Activated CD4-positive, alpha-beta memory T cell treated with anti-CD3 and anti-CD28 coated beads for 36 hours (primary cell): ENCODE results near the gene RGS18. TPM values are rescaled to one million over a fixed set of nuclear protein-coding genes. Genes with fewer than 3 reads are reported as not detected.
"Not testable (repeated sequence)": the region's sequence is repeated elsewhere in the genome, so short reads cannot be mapped to it uniquely, and the experiment has no call there.

Source experiments
- CTCF ChIA-PET: fragments of 350-600 bp; sonication (Branson Sonifier 250); formaldehyde crosslinking; loops from one replicate; lab custom pipeline; 2021; ENCODE audit warnings: antibody characterized with exemption, inconsistent platforms; lab: Charles Lee
- POLR2A ChIA-PET: fragments of 350-600 bp; sonication (Branson Sonifier 250); formaldehyde crosslinking; loops from one replicate; lab custom pipeline; 2021; ENCODE audit warnings: antibody characterized with exemption; lab: Charles Lee
- DNase-seq: peaks from one replicate; pipeline ENCODE4 v3.0.0-alpha.2; 2020
- H3K27ac Mint-ChIP-seq: one replicate; pipeline ENCODE4 v1.8.0; 2021; ENCODE audit warnings: mixed read lengths
- H3K27me3 Mint-ChIP-seq: one replicate; pipeline ENCODE4 v1.8.0; 2021; ENCODE audit warnings: mixed read lengths
- H3K36me3 Mint-ChIP-seq: one replicate; pipeline ENCODE4 v1.8.0; 2021; ENCODE audit warnings: mixed read lengths
- H3K4me1 Mint-ChIP-seq: one replicate; pipeline ENCODE4 v1.8.0; 2021; ENCODE audit warnings: low read depth, mixed read lengths
- H3K4me3 Mint-ChIP-seq: one replicate; pipeline ENCODE4 v1.8.0; 2021; ENCODE audit warnings: mild to moderate bottlenecking, mixed read lengths
- H3K9me3 Mint-ChIP-seq: one replicate; pipeline ENCODE4 v1.8.0; 2021; ENCODE audit warnings: mixed read lengths
- intact Hi-C: fragments of 100-400 bp; cut with micrococcal nuclease; formaldehyde crosslinking; loops from one replicate; pipeline ENCODE4 v1.15.1; 2023
- total RNA-seq, 2 experiments: library from RNA; stranded (reverse); gene quantifications; one replicate each; pipeline ENCODE4 v1.2.3, GENCODE V29; 2021

RGS18 gene, protein sequence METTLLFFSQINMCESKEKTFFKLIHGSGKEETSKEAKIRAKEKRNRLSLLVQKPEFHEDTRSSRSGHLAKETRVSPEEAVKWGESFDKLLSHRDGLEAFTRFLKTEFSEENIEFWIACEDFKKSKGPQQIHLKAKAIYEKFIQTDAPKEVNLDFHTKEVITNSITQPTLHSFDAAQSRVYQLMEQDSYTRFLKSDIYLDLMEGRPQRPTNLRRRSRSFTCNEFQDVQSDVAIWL
- total RNA-seq: under 1 TPM; 0.19 TPM

DNA sequence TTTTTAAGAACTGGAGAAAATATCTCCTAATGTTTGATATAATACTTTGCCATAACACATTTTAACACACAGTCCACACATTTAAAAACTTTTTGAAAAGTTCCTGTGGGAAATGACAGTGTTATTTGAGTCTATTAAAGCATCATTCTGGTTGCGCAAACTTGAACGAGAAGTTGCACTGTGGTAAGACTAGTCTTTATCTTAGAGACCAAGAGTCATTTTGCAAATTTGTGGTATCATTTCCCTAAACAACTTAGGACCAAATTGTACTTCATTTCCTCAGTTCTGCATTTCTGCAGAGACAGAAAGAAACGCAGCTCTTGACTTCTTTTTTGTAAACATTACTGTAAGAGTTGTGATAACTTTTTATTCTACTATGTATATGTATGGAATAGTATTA lies at the start of gene RGS18:
TSS of gene RGS18 (plus strand) at position 282 of the 400 bp plus-strand sequence. CDS start 176 bp downstream, outside the sequence.
- Mint-ChIP-seq H3K36me3 (no peaks in the 10 kb centered on the region), H3K4me3 (no peak within 1 kb of the TSS), H3K27ac (no peak within 1 kb of the TSS), H3K4me1 (no peaks in the 10 kb centered on the region), H3K9me3 (no peaks in the 10 kb centered on the region), H3K27me3 (no peaks in the 10 kb centered on the region)
- intact Hi-C loops: no loop called here
- ChIA-PET CTCF (no interaction called here), POLR2A (no interaction called here)
- DNase-seq: no peak

DNA sequence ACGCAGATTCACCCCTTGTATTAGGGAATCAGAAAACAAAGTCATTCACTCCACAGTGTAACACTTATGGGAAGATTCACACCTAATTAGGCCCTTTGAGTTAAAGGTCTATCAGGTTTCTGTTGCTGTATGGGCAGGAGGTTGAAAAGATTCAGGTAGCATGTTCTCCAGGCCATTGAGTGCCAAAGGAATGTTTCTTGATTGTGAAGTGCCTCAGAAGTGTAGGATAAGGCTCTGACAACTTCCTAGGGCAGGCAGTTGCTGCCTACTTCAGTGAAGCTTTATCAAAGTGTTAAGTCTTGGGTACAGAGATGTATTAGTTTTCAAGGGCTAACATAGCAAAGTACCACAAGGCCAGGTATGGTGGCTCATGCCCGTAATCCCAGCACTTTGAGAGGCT lies 48.7 kb upstream of the RGS18 start:
- H3K36me3 Mint-ChIP-seq: no peaks in the 10 kb centered on the region
- intact Hi-C loops: no loop called here
- H3K27me3 Mint-ChIP-seq: no peaks in the 10 kb centered on the region
- no peaks in the 10 kb centered on the region for H3K9me3 Mint-ChIP-seq
- ChIA-PET POLR2A (no interaction called here), CTCF (no interaction called here)
- H3K4me3 Mint-ChIP-seq: no peak overlapping the region
- H3K27ac Mint-ChIP-seq: no peak overlapping the region
- no peak for DNase-seq
- H3K4me1 Mint-ChIP-seq: no peaks in the 10 kb centered on the region

DNA sequence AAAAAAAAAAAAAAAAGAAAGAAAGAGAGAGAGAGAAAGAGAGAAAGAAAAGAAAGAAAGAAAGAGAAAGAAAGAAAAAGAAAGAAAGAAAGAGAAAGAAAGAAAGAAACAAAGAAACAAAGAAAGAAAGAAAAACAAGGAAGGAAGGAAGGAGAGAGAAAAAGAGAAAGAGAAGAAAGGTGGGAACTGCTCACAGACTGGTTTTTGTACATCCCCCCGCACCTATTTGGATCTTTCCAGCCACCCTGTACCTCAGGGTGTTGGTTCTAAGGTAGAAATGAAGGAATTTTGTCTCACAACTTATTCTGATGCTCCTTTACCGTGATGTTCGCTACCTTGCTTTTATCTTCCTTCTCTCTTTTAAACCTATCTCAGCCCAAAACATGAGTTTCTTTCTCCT lies 43.3 kb upstream of the RGS18 start:
- Mint-ChIP-seq H3K27me3 (no peaks in the 10 kb centered on the region), H3K4me3 (no peak overlapping the region), H3K36me3 (no peaks in the 10 kb centered on the region), H3K4me1 (no peaks in the 10 kb centered on the region), H3K27ac (no peak overlapping the region), H3K9me3 (peaks cover 2% of the 10 kb centered on the region)
- ChIA-PET CTCF (no interaction called here), POLR2A (no interaction called here)
- DNase-seq: no peak
- intact Hi-C loops: no loop called here

DNA sequence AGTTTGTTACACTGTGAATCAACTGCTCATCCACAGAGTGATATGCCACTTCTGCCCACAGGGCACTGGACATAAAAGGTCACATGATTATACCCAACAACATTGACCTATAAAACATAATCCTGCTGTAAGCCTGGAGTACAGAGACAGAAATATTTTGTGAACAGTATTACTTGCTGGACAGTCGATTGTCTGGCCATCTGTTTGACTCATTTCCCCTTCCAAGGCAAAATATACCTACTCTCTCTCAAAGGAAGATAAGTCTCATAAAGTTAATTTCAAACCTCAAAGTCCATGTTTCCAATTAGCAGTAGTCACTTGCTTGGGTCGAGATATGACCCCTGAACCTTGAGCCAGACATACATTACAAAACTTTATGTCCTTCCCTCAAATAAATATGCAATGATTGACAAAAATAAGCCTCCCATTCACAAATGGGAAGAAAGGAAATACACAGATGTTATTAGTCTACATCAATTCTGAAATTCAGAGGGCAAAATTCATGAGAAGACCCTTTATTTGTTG lies 39.3 kb upstream of the RGS18 start:
- Mint-ChIP-seq H3K9me3 (peaks cover 2% of the 10 kb centered on the region), H3K27me3 (no peaks in the 10 kb centered on the region), H3K4me3 (no peak overlapping the region), H3K4me1 (no peaks in the 10 kb centered on the region), H3K27ac (no peak overlapping the region), H3K36me3 (no peaks in the 10 kb centered on the region)
- POLR2A ChIA-PET: no interaction called here
- intact Hi-C loops: no loop called here
- no peak for DNase-seq
- CTCF ChIA-PET: no interaction called here

DNA sequence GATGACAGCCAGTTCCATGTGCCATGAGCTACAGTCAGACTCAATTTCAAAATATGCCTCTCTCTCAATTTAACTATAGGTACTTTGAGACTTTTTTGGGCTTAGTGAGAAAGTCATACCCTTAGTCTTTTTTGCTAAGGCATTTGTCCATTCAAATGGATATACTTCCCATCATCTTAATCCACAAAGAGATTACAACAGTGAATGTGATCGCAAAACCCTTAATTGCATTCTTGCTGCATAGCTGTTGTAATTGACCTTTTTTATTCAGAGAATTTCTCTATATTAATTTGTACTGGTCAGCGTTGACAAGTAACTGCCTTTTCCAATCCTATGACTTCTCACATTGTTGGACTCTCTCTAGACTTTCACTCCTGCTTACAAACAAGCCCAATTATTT lies 38.6 kb upstream of the RGS18 start:
- DNase-seq: no peak
- Mint-ChIP-seq H3K9me3 (peaks cover 2% of the 10 kb centered on the region), H3K4me3 (no peak overlapping the region), H3K4me1 (no peaks in the 10 kb centered on the region), H3K27ac (no peak overlapping the region), H3K36me3 (no peaks in the 10 kb centered on the region), H3K27me3 (no peaks in the 10 kb centered on the region)
- intact Hi-C loops: no loop called here
- CTCF ChIA-PET: no interaction called here
- POLR2A ChIA-PET: no interaction called here

DNA sequence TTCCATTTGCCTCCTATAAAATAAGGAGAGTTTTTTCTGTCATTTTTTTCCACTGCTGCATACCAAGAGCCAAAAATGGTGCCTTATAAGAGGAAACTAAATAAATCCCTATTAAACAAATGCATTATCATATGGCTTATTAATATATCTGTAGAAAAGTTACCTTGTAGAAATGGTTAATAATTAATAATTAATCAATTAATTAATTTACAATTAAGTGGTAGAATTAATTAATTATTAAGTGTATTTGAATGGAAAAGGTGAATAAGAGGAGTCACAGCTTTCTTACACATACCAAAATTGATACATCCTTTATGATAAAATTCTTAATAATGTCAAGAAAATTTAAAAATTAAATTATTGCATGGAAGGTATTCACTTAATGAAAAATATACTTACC lies 35.6 kb upstream of the RGS18 start:
- intact Hi-C loops: no loop called here
- no peaks in the 10 kb centered on the region for H3K36me3 Mint-ChIP-seq
- H3K27ac Mint-ChIP-seq: no peak overlapping the region
- H3K4me3 Mint-ChIP-seq: no peak overlapping the region
- ChIA-PET CTCF (no interaction called here), POLR2A (no interaction called here)
- no peaks in the 10 kb centered on the region for H3K27me3 Mint-ChIP-seq
- H3K4me1 Mint-ChIP-seq: no peaks in the 10 kb centered on the region
- no peak for DNase-seq
- peaks cover 2% of the 10 kb centered on the region for H3K9me3 Mint-ChIP-seq

DNA sequence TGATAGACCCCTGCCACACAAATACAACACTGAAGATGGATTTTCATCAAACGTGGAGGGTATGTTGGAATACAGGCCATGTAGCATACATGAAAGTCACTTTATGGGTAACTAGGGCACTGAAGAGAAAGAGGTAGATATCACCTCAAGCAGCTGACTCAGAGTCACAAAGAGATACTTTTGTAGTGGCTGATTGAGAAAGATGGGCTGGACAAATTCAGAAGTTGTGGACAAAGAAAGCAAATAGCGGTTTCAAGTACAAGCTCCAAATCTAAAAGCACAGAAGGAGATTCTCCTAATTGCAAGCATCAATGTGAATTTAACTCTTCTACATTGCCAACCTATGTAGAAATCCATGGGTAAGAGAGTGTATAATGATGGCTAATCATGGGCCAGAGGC lies 35.0 kb upstream of the RGS18 start:
- intact Hi-C loops: no loop called here
- H3K4me3 Mint-ChIP-seq: no peak overlapping the region

DNA sequence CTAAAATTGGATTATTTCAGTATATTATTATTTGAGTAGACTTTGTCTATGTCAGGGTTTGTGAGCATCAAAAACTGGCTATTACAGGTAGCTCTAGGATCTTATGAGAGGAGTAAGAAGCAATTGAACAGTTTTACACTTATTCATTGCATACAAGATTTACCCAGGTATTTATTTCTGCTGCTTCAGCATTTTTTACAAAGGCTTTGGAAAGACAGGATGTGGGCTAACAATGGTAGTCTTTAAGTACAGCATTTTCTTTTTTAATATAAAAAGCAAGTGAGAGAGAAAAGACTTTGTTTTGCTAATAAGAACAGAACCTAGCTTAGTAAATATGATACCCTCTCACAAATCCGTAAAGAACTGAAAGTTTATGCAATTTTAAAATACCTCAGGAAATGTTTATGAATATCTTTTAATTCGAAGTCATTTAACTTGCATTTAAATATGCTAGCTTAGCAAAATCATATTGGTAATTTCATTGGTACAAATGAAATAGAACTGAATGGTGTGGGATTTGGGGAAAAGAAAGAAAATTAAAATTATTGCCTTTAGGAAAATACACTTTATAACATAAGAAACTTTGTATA lies 32.1 kb upstream of the RGS18 start:
- intact Hi-C loops: no loop called here
- no peaks in the 10 kb centered on the region for H3K27me3 Mint-ChIP-seq
- H3K36me3 Mint-ChIP-seq: no peaks in the 10 kb centered on the region
- ChIA-PET POLR2A (no interaction called here), CTCF (no interaction called here)
- H3K9me3 Mint-ChIP-seq: no peaks in the 10 kb centered on the region
- DNase-seq: no peak
- no peak overlapping the region for H3K27ac Mint-ChIP-seq
- H3K4me3 Mint-ChIP-seq: no peak overlapping the region
- no peaks in the 10 kb centered on the region for H3K4me1 Mint-ChIP-seq

More for the DNA sequence above, 35.0 kb upstream of the RGS18 start:
- Mint-ChIP-seq H3K9me3 (peaks cover 2% of the 10 kb centered on the region), H3K27ac (no peak overlapping the region), H3K27me3 (no peaks in the 10 kb centered on the region), H3K4me1 (no peaks in the 10 kb centered on the region), H3K36me3 (no peaks in the 10 kb centered on the region)
- ChIA-PET POLR2A (no interaction called here), CTCF (no interaction called here)
- DNase-seq: no peak

DNA sequence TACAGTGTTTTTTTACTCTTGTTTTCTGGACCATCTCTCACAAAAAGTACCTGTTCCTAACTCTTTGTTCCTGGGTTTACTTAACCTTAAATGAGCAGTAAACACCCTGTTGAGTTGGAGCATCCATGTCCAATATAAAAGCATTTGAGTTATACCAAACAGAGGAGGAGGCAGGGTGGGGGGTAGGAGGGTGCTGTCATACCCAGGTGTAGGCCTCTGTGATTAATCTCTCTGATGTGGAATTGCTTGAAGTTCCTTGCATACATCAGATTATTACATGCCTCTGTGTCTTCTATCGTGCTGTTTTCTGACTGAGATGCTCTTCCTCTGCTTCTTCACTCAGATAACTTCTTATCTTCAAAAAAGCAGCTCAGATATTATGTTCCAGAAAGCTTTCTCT lies 28.1 kb upstream of the RGS18 start:
- Mint-ChIP-seq H3K4me3 (no peak overlapping the region), H3K9me3 (no peaks in the 10 kb centered on the region), H3K4me1 (no peaks in the 10 kb centered on the region), H3K36me3 (no peaks in the 10 kb centered on the region), H3K27me3 (no peaks in the 10 kb centered on the region), H3K27ac (no peak overlapping the region)
- DNase-seq: no peak
- CTCF ChIA-PET: no interaction called here
- intact Hi-C loops: no loop called here
- POLR2A ChIA-PET: no interaction called here

DNA sequence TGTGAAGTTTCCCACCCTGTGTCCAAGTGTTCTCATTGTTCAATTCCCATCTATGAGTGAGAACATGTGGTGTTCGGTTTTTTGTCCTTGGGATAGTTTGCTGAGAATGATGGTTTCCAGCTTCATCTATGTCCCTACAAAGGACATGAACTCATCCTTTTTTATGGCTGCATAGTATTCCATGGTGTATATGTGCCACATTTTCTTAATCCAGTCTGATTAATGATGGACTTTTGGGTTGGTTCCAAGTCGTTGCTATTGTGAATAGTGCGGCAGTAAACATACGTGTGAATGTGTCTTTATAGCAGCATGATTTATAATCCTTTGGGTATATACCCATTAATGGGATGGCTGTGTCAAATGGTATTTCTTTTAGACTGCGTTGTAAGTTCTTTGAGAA lies 27.4 kb upstream of the RGS18 start:
- H3K27ac Mint-ChIP-seq, H3K27me3 Mint-ChIP-seq, POLR2A ChIA-PET, H3K4me1 Mint-ChIP-seq, H3K36me3 Mint-ChIP-seq, H3K9me3 Mint-ChIP-seq, DNase-seq, H3K4me3 Mint-ChIP-seq, intact Hi-C loops: not testable (repeated sequence)
- CTCF ChIA-PET: interaction anchor here (0.7 kb wide), 1 partner anchor 210 kb away, joined by 3 read pairs; no protein-coding TSS in a partner anchor

DNA sequence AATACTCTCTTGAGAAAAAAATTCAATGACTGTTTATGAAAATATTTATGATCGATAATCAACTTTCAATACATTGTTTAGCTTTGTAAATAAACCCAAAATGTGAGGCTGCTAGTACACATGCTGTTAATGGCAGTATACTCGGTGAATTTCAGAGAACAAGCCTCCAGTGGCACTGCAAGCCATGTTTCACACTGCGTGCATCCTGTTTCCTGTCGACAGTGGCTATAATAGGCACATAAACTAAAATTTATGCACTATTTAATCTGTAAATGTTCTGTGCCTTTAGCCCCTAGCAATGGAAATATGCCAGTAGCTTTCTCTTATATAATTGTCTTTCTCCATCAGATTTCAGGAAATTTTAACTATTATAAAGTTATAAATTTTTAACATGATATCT lies 26.3 kb upstream of the RGS18 start:
- H3K36me3 Mint-ChIP-seq: no peaks in the 10 kb centered on the region
- ChIA-PET POLR2A (no interaction called here), CTCF (no interaction called here)
- no peaks in the 10 kb centered on the region for H3K27me3 Mint-ChIP-seq
- intact Hi-C loops: no loop called here
- H3K4me1 Mint-ChIP-seq: no peaks in the 10 kb centered on the region
- no peaks in the 10 kb centered on the region for H3K9me3 Mint-ChIP-seq
- no peak for DNase-seq
- no peak overlapping the region for H3K4me3 Mint-ChIP-seq
- H3K27ac Mint-ChIP-seq: no peak overlapping the region

DNA sequence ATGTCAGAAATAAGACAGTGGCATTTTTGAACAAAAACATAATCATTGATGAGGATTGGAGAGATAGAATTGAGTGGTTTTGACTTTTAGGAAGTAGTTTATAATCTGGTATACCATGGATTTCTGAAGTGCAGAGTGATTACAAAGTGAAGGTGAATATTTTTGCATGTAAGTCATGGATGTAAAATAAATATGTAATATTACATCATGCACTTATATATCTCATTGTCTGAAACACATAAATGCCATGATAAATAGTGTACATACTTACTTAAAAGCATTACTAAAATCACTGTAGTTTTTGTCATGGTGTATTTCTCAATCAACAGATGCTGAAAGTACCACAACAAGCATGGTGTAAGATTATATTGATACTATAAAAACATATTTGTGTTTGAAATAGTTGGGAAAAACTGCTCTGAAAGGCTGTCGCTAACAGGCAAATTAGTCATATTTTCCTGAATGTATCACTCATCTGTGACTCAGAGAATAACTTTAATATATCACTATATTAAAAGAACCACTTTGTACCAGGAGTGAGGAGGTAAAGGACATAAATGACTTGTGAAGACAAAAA lies 24.8 kb upstream of the RGS18 start:
- Mint-ChIP-seq H3K4me3 (no peak overlapping the region), H3K9me3 (no peaks in the 10 kb centered on the region), H3K4me1 (no peaks in the 10 kb centered on the region), H3K36me3 (no peaks in the 10 kb centered on the region), H3K27me3 (no peaks in the 10 kb centered on the region), H3K27ac (no peak overlapping the region)
- ChIA-PET POLR2A (no interaction called here), CTCF (no interaction called here)
- intact Hi-C loops: no loop called here
- DNase-seq: no peak

DNA sequence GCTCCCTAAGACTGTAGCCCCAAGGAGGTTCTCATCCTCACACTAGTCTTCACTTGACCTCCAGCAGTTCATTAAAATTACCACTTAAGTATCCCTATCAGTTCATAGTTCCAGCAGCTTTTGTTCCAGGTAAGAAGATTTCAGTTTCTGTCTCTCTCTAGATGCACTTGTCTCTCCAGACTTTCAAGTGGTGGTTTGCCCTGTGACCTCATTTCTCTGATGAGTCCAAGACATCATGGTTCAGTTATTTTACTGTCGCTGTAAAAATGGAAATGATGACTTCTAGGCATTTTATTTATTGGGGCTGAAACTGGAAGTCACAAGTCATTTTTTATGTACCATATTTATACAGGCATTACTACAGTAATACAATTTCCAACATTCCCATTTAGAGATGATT lies 17.9 kb upstream of the RGS18 start:
- Mint-ChIP-seq H3K27ac (no peak overlapping the region), H3K4me1 (no peaks in the 10 kb centered on the region), H3K27me3 (no peaks in the 10 kb centered on the region), H3K36me3 (no peaks in the 10 kb centered on the region), H3K9me3 (no peaks in the 10 kb centered on the region), H3K4me3 (no peak overlapping the region)
- intact Hi-C loops: no loop called here
- DNase-seq: no peak
- ChIA-PET POLR2A (no interaction called here), CTCF (no interaction called here)
